AG10803 (cell line): ENCODE data around the gene SLC26A9.
A peak's percentile ranks its signal among the peaks of the same experiment; 100 is the strongest.

Experiments used
- DNase-seq: peaks from one replicate; pipeline ENCODE4 v3.0.0; 2010; ENCODE audit warnings: low read depth
- H3K4me3 ChIP-seq: 2 replicates; pipeline ENCODE4 v1.5.1; 2011; ENCODE audit warnings: mild to moderate bottlenecking, low read length, control low read depth
- CTCF ChIP-seq: conservative IDR thresholded peaks from 2 replicates; pipeline ENCODE4 v1.5.1; 2011; ENCODE audit warnings: mild to moderate bottlenecking, low read length, control low read depth, inconsistent platforms

The SLC26A9 gene

DNA sequence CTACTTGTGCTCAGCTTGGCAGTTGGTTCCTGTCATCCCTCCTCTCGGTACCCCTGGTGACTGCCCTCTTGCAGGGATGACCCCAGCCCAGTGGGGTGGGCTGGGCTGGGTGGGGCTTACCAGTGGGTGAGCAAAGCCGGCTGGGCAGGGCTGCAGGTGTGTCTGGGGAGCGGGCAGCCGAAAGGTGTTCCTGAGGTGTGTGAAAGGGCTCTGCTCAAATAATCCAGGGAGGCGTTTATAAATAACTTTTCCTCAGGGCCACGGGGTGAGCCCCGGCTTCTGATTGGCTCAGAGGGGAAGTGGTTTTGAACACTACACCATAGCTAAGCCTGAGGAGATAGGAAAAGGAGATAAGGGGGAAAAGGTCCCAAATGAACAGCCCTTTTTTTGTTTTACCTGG lies at the start of gene SLC26A9:
TSS of gene SLC26A9 (minus strand) at position 212 of the 400 bp plus-strand sequence. CDS start 7,636 bp downstream, outside the sequence.
- H3K4me3 ChIP-seq, result no peak within 1 kb of the TSS
- no peak for TF ChIP-seq CTCF
- DNase-seq, result no peak

- TF ChIP-seq CTCF, result no peak
- DNase-seq, result no peak
- H3K4me3 ChIP-seq, result no peak overlapping the region
These were observed 49.1 kb upstream of the SLC26A9 start for GRCh38 chr1:205992218-205992882.

GRCh38 chr1:205991237-205991636 lies 48.0 kb upstream of the SLC26A9 start:
- no peak for TF ChIP-seq CTCF
- H3K4me3 ChIP-seq, result no peak overlapping the region
- peak; percentile 63 for DNase-seq

DNA sequence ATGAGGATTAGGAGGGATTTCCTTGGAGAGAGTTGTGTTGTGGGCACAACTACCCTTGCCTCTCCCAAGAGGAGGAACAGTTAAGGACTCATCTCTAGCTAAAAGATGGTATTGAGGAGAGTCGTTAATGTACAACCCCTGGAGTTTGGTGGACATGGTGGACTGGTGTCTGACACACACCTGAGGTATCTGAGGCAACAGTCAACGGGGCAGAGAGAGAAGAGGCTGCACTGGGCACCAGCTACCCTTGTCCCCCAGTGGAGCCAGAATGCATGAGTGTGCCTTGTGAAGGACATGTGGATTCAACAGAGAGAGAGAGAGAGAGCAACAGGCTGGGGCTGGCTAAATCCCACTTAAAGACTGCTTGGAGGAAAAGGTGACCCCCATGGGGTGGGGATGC lies 47.0 kb upstream of the SLC26A9 start:
- no peak for DNase-seq
- TF ChIP-seq CTCF, result no peak
- no peak overlapping the region for H3K4me3 ChIP-seq

DNA sequence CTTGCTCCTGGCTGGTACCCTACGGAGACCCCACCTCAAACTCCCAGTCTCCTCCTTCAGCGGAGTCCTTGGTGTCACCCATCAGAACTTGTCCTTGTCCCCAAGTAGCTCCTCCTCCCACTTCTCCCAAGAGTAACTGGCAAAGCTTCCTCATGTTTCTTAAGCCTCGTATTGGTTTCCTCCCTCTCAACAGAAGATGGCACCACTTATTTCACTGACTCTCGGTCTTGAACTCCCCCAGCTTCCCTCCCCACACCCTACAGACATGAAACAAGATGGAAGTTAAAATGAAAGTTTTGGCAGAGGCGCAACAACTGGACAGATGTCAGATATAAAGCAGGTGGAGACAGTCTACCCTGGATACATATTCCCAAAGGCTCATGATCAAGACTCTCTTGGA lies 46.5 kb upstream of the SLC26A9 start:
- no peak for TF ChIP-seq CTCF
- no peak for DNase-seq
- H3K4me3 ChIP-seq, result no peak overlapping the region

- no peak for TF ChIP-seq CTCF
- no peak overlapping the region for H3K4me3 ChIP-seq
- no peak for DNase-seq
These were observed 45.3 kb upstream of the SLC26A9 start for GRCh38 chr1:205988585-205988995.

DNA sequence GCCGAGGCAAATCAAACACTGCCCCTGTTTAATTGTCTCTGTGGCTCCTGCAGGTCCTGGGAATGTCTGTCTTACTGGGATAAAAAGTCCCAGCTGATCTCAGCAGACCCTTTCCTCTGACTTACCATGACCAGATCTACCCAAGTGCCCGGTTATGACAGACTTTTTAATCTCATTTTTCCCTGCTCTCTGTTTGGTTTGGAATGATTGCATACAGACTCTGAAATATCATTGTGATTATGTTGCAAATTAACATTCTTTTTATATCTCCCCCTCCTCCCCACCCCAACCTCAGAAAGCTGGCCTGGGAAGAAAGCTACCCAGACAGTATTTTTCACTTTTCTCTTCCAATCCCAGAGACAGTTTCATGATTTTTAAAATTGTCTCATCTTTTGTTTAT lies 43.6 kb upstream of the SLC26A9 start:
- H3K4me3 ChIP-seq, result no peak overlapping the region
- TF ChIP-seq CTCF, result no peak
- DNase-seq, result no peak
